ENCODE measurements around the gene CLRN2.

DNA sequence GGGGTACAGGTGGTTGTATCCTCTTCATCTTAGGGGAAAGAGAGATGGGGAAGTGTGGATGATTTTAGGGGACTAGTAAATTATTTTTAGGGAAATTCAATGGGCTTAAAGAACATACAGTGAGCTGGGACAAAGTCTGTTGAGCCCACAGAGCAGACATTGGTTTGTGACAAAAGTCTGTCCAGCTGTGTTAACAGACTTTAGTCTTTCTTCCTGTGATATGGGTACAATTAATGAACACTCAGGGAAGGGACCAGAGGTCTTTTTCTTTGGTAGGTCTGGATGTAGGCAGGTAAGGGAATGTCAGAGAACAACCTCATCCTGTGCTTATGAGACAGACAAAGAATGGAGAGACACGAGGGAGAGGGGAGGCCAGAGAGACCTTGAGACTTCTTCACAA, 2.0 kb downstream of the CLRN2 start:
- TF ChIP-seq, protein P1, sequence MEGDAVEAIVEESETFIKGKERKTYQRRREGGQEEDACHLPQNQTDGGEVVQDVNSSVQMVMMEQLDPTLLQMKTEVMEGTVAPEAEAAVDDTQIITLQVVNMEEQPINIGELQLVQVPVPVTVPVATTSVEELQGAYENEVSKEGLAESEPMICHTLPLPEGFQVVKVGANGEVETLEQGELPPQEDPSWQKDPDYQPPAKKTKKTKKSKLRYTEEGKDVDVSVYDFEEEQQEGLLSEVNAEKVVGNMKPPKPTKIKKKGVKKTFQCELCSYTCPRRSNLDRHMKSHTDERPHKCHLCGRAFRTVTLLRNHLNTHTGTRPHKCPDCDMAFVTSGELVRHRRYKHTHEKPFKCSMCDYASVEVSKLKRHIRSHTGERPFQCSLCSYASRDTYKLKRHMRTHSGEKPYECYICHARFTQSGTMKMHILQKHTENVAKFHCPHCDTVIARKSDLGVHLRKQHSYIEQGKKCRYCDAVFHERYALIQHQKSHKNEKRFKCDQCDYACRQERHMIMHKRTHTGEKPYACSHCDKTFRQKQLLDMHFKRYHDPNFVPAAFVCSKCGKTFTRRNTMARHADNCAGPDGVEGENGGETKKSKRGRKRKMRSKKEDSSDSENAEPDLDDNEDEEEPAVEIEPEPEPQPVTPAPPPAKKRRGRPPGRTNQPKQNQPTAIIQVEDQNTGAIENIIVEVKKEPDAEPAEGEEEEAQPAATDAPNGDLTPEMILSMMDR (conservative IDR thresholded peaks at IDR 0.05; ENCODE audit: low read length) = no peak
- no peak for TF ChIP-seq EZH2phosphoT487 (IDR thresholded peaks at IDR 0.05; ENCODE audit: borderline replicate concordance)
